EL (cell line): ENCODE measurements around the gene PKP2.

Experiments used
- DNase-seq: peaks from one replicate; pipeline ENCODE4 v3.0.0-alpha.2; 2016

The PKP2 gene

DNA sequence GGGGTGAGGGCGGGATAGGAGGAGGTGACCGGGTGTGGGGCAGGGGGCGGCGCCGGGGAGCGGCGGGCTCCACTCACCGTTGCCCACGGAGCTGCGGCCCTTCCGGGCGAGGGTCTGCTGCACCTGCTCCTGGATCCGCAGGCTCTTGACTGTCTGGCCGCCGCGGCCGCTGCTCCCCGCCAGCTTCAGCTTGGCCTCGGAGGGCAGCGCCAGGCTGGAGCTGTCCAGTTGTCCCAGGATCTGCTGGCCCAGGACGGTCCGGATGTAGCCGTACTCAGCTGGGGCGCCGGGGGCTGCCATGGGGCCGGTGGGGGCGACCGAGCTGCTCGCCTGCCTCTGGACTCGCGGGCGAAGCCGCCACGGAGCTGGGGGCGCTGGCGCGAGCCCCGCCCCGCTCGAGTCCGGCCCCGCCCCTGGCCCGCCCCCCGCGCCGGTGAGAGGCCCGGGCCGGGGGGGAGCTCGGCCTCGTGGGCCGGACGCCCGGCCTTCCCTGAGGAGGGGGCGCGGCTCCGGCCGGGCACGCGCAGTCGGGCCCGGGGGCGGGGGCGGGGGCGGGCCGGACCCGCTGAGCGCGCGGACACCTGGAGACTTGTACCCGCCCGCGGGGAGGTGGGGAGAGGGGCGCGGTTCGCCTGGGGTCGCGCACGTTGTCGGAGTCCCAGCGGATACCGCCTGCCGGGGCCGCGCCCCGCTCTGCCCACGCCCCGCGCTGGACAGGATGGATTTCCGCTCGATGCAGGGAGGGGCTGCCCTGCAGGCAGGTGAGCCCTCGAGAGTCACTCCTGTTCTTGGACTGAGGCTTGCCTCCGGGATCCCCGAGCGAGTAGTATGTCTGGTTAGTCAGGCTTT lies at the start of gene PKP2:
Gene PKP2, minus strand, starts transcription at position 346 of the 849 bp plus-strand sequence. Its CDS starts 46 bp downstream, at position 300.
- DNase-seq = no peak

DNA sequence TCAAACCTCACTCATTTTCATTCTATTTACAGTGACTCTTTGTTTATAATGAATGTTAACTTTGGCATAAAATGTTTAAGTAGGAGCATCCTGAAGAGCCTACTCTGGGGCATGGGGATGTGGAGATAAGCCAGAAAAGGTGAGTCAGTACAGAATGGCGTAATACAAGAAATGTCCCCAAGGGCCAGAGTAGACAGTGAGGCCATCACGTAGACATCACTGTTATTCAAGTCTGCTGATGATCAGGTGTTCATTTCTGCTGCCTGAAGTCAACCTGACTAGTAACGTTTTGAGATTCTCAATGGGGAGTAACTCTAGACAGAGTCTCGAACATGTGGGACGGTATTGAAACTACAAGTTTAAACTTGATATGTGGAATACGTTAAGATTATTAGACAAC lies 47.6 kb upstream of the PKP2 start:
- DNase-seq = no peak

DNA sequence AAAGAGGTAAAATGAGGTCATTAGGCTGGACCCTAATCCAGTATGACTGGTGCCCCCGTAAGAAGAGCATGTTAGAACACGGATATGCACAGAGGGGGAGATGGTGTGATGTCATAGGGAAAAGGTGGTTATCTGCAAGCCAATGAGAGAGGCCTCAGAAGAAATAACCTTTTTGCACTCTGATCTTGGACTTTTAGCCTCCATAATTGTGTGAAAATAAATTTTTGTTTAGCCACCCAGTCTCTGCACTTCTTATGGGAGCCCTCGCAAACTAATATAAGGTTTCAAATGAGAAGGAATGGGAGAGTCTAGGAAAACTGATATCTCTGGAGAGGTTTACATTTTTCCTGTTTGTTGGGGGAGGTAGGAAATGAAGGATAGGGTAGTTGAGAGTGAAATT lies 43.2 kb upstream of the PKP2 start:
- no peak for DNase-seq

DNA sequence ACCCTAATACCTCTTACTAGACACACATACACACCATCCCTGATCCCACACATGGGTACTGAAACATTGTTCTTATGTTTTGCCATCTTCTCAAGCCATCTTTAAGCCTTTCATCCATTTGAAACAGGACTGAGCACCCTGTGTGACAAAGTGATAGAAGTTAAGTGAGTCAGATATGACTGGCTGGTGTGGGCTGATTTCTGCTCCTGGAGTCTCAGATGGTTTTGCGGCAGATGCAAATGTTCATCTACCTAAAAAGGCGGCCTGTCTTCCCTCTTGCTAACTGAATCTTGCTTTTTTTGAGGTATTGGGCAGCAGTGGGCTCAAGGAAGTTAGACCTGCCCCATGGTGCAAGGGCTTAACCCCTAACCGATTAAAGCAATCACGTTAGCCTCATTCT lies 30.4 kb upstream of the PKP2 start:
- DNase-seq = no peak

DNA sequence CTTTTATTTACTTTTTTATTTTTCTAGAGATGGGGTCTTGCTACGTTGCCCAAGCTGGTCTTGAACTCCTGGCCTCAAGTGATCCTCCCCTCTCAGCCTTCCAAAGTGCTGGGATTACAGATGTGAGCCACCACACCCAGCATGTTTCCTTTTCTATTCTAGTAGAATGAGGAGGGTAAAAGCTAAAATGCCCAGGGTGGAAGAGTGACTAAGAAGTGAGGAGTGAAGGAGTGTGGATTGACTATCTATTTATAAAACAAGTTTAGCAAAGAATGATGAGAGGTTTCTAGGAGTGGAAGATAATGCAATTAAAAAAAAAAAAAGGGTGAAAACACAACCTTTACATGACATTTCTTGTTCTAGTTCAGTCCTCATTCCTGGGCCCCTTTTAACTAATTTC lies 29.8 kb upstream of the PKP2 start:
- no peak for DNase-seq

DNA sequence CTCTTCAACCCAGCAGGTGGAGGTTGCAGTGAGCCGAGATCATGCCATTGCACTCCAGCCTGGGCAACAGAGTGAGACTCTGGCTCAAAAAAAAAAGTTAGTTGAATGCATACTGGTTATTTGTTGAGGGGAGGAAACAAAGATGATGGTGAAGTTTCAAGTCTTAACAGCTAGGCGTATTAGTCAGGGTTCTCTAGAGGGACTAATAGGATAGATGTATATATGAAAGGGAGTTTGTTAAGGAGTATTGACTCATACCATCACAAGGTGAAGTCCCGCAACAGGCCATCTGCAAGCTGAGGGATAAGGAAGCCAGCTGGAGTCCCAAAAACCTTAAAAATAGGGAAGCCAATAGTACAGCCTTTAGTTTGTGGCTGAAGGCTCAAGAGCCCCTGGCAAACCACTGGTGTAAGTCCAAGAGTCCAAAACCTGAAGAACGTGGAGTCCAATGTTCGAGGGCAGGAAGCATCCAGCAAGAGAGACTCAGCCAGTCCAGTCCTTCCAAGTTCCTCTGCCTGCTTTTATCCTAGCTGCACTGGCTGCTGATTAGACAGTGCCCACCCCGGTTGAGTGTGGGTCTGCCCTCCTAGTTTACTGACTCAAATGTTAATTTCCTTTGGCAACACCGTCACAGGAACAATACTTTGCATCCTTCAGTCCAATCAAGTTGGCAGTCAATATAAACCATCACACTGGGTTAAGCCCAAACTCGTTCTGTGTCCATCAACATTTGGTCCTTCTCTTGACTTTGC lies 26.1 kb upstream of the PKP2 start:
- no peak for DNase-seq

DNA sequence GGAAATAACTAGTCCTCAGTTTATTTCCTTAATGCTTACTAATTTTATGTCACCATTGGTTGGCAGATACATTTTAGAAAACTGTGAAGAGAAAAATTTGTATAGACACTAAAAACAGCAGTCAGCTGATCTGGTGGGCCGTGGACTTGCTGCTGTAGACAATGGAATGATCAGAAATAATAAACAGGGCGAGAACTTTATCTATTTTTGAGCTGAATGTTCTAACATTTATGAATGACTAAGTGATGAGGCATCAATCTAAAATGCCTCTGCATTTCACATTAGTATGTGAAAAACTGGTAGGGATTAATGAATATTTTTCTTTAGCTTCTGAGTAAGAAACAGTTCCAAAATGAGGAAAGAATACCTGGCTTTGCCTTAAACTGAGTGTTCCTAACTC lies 24.8 kb upstream of the PKP2 start:
- peak; percentile 34 for DNase-seq

DNA sequence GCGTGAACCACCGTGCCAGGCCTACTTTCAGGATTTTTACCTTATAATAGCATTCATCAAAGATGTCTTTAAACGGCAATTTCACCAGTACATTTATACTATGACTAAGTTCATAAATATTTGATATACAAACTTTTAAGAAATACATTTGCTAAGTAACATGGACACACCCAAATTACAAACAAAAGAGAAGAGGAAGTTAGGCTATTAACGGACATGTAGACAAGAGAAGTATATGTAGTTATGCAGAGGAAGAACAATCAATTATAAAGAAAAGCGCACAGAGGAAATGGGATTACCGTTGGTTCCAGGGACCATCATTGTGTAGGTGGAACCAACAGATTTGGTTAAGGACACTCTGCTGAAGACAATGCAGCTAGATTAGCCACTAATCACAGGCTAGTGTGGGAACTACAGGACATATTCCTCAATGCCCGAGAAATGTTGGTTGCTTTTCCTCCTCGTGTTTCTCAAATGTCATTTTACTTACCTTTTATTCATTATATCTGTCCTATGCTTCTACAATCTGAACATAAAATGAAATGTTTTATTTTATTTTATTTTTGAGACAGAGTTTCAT lies 24.0 kb upstream of the PKP2 start:
- no peak for DNase-seq

DNA sequence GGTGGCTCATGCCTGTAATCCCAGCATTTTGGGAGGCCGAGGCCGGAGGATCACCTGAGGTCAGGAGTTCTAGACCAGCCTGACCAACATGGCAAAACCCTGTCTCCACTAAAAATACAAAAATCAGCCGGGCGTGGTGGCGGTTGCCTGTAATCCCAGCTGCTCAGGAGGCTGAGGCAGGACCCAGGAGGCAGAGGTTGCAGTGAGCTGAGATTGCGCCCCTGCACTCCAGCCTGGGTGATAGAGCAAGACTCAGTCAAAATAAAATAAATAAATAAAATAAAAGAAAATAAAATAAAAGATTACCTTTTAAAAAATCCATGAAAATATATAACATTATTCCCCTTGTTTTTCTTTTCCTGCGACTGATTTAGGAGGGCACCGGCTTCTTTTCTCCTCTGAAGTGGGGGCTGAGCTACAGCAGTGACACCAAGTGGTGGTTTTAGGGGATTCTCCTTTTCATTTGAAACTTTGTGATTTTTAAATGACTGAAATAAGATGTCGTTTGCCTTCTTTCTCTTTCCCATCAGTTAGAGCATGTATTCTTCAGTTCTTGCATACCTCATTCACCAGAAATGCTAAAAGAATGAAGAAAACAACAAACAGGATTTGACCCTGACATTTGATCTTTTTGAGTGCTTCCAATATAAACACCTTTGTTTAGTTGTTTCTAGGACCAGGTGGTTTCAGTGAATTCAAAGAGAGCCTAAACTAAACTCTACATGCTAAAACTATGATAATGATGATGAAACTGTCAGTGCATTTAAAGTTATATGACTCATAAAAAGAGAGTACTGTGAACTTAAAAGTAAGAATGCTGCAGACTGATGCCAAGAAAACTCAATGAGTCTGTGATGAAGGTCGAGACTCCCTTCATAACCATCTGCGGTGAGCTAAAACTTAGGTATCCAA lies 22.6 kb upstream of the PKP2 start:
- DNase-seq = peak; percentile 36

DNA sequence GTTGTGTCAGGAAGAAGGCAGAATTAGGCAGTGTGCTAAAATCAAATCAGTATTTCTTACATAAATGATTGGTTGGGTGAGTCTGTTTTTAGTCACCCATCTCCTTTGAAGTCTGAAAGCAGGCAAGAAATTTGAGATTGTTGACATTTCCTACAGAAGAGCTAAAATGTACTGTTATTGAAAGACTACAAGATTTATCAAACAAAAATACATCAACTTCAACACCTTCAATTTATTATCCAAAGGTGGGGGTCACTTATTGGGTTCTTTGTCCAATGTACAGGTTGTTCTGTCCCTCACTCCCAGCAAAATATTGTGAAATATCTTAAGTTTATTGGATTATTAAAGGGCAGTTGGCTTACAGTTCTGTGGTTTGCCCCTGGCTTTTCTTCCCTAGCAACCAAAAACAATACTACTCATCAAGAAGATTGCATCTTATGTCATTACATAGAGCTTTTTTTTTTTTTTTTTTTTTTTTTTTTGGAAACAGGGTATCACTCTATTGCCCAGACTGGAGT lies 20.6 kb upstream of the PKP2 start:
- peak; percentile 15 for DNase-seq

DNA sequence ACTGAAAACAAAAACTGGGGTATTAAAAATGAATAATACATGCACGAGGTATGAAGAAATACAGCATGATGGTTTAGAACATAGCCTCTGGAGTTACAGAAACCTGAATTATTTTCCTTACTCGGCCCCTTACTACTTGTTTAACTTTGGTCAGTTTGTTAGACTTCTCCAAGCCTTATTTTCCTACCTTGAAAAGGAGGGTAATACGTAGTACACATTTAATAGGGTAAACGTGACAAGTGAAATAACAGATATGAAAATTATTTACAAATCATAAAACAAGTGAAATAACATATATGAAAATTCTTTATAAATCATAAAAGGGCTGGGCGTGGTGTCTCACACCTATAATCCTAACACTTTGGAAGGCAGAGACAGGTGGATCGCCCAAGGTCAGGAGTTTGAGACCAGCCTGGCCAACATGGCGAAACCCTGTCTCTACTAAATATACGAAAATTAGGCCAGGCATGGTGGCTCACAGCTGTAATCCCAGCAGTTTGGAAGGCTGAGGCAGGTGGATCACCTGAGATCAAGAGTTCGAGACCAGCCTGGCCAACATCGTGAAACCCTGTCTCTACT lies 11.4 kb upstream of the PKP2 start:
- no peak for DNase-seq

DNA sequence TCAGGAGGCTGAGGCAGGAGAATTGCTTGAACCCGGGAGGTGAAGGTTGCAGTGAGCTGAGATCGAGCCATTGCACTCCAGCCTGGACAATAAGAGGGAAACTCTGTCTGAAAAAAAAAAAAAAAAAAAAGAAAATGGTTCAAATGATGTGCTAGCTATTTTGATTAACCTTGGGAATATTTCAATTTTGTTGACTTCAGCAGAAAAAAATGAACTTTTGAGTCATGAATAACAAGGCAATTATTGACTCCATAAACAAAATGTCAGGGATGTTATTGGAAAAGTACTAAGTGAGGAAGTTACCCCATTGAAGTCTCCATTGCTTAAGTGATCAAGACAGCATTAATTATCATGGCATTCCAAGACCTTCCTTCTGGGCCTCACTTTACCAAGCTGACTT lies 10.6 kb upstream of the PKP2 start:
- no peak for DNase-seq

DNA sequence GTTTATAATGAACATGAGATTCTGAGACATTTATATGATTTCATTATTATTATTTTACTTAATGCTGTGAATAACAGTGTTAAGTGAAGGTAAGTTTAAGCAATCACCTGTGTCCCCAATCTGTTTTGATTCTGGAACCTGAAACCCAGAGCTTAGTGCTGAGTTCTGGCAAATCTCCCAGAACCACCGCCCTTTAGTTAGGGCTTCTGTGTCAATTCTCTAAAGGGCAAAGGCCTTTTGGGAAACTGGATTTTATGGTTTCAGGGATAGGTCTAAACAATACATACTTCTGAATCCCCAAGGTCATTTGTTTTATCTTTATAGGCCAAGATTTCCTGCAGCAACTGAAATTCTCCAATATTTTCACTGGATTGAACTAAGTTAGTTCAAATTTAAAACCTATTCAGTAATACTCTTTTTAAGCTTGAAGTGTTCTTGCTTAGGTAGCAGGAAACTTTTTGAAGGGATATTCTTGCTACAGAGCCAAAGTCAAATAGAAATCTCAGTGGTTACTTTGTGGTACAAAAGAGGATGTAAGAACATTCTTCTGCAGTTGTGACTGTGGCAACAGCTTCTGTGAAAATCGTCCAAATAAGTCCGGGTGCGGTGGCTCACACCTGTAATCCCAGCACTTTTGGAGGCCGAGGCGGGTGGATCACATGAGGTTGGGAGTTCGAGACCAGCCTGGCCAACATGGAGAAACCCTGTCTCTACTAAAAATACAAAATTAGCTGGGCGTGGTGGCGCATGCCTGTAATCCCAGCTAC lies 10.0 kb upstream of the PKP2 start:
- no peak for DNase-seq

DNA sequence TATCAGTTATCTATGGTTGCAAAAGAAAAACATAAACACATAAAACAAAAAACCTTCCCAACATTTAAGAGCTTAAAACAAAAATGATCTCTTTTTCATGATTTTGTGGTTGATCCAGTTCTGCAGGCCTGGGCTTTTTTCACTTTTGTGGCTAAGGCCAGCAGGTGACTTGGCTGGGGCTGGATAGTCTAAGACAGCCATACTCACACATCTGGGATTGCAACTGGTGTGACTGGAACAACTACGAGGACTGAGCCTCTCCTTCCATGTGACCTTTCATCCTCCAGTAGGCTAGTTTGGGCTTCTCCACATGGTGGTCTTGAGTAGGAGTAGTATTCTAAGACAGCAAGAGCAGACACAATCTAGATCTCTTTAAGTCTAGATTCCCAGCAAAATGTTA lies 7.2 kb upstream of the PKP2 start:
- no peak for DNase-seq

DNA sequence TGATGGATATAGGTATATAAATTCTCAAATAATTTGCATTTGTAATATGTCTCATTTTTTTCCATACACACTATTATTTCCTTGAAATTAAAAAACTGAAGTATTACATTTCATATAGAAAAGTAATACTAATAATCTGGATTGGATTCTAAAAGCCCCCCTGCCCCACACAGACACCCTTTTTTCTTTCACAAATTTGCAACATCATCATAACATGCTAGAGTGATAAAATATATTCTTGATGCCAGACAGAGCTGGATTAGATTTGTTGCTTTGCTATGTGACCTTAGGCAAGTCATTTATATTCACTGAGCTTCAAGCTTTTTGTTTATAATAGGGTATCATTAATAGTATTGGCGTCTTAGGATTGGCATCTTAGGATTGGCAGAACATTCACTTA lies 6.7 kb upstream of the PKP2 start:
- DNase-seq = no peak

DNA sequence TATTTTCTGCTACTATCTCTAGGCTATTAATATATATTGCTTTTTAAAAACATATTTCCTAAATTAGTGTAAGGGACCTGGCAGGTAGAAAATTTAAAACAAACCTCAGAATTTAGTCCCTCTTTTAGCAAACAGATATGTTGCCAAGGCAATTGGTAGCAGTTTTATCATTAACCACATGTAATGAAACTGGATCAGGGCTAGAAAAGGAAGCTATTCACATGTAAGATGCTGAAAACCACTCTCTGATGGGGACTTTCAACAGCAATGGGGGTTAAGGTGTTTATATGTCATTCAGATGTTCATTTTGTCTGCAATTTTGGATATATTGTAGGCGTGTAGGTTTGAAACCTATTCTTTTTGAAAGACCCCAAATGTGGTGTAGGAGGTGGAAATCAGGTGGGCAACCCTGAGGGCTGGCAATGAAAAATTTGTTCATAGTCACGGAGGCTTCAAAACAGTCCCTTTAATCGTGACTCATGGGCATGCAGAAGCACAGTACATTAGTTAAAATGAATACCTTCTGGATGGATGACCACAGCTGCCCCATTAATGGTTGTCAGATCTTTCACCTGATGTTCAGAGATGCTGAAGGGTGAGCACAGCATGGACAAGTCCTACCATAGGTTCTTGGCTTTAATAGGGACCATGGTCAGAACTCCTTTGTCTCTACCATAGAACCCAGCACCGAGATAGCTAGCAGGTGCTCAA lies 5.9 kb upstream of the PKP2 start:
- no peak for DNase-seq

DNA sequence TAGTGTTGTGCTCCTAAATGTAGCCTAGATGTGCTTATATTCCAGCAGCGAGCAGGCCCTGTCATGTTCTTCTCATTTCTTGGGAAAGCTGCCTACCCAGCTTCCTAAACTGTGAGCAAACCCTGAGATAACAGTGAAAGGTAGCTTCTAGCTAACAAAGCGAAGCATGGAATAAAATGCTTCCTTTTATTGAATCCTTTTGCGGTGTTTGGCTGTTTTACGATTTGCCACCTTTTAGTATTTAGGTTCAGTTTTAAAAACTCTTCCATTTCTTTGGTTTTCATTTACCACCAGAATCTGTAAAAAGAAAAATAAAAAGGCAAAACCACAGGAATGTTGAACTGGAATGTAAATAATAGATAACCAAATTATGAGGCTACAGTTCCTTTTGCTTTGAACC lies 5.0 kb upstream of the PKP2 start:
- DNase-seq = peak; percentile 28

DNA sequence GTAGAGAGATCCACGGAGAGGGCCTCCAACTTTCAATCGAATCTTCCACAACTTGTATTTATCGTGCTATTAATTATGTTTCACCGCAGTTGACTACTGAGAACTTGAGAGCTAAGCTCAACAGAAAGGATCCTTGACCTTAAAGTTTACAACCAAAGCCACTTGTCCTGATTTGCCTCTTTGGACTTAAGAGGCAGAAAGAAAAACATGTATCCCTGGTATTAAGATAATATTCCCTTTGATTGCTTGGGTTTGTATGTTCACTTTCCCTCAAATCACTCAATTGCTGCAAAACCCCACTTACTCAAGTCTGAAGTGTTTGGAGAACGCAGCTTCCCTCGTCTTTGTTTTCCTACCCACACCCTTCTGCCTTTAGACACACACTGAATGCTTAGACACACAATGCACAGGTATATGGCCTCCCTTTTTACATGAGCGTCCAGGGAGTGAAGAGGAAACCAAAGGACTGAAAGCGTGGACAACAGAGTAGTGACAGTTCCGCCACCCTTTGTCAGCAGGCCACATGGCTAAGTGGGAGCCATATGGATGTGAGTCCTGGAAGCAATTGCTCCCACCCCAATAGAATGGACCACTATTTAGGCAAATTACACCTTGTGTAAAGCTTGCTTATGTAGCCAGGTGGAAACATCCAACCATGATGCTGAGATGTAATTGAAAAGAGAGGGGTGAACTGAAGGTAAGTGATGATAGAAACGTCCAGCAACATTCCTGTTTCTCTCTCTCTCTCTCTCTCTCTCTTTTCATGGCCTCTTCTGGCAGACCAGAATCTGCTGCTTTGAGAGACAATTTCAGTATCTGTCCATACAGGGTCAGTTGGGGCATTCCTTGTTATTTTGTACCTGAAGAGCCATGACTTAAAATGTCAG lies 1.4 kb upstream of the PKP2 start:
- DNase-seq = no peak

DNA sequence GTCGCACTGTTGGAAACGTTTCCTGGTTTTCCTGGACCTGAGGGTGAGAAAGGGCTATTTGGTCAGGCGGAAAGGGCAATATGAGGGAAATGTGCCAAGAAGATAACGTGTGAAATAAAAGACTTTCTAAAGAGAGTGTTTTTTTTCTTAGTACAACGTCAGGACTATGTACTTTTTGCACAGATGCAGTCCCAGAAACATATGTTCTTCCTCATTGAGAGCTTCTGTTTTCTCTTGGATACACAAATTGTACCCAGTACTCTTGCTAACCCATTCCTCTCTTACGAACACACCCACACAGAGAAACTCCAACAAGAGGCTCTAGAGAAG lies 669 bp upstream of the PKP2 start:
- no peak for DNase-seq
